A673 (cell line): ENCODE measurements around the gene CLTRN. TPM values are rescaled to one million over a fixed set of nuclear protein-coding genes. Genes with fewer than 3 reads are reported as not detected.

Experiments
- BruUV-seq: library from RNA; stranded (reverse); fragments of 400-500 nt; replicated peaks from 2 replicates; lab custom pipeline; 2021; lab: Mats Ljungman, UMichigan
- CTCF ChIA-PET: fragments of 300-600 bp; sonication (Branson Sonifier 250); formaldehyde crosslinking; loops from one replicate; lab custom pipeline; 2022; ENCODE audit warnings: antibody characterized with exemption; lab: Charles Lee
- POLR2A ChIA-PET: fragments of 300-600 bp; sonication (Branson Sonifier 250); formaldehyde crosslinking; loops from one replicate; lab custom pipeline; 2022; ENCODE audit warnings: antibody characterized with exemption; ENCODE audit not compliant: low non-redundant PET; lab: Charles Lee
- DNase-seq: peaks from one replicate; pipeline ENCODE4 v3.0.0-alpha.2; 2015; ENCODE audit warnings: low spot score
- H3K27ac ChIP-seq: fragments of 200-600 bp; sonication (generic); 2 replicates; pipeline ENCODE4 v1.5.1; 2016; ENCODE audit warnings: mixed run types, low read depth, mild to moderate bottlenecking, mixed read lengths, antibody characterized with exemption, low read length; ENCODE audit not compliant: poor library complexity, severe bottlenecking
- H3K27me3 ChIP-seq: fragments of 200-600 bp; sonication (generic); replicated peaks from 2 replicates; pipeline ENCODE4 v1.6.1; 2017; ENCODE audit warnings: mixed run types, low read depth, mild to moderate bottlenecking, mixed read lengths, antibody characterized with exemption, low read length; ENCODE audit not compliant: insufficient read depth, poor library complexity
- H3K36me3 ChIP-seq: fragments of 200-600 bp; sonication (generic); 2 replicates; pipeline ENCODE4 v1.6.1; 2016; ENCODE audit warnings: mixed run types, mild to moderate bottlenecking, mixed read lengths, antibody characterized with exemption, low read length; ENCODE audit not compliant: insufficient read depth, poor library complexity, severe bottlenecking
- H3K4me1 ChIP-seq: fragments of 200-600 bp; sonication (generic); 2 replicates; pipeline ENCODE4 v1.6.1; 2017; ENCODE audit warnings: mixed run types, mild to moderate bottlenecking, mixed read lengths, antibody characterized with exemption, low read length; ENCODE audit not compliant: insufficient read depth, poor library complexity, severe bottlenecking
- H3K4me3 ChIP-seq: fragments of 200-600 bp; sonication (generic); 2 replicates; pipeline ENCODE4 v1.5.1; 2016; ENCODE audit warnings: low read depth, mixed run types, mild to moderate bottlenecking, mixed read lengths, low read length; ENCODE audit not compliant: poor library complexity, severe bottlenecking
- H3K9me3 ChIP-seq: fragments of 200-600 bp; sonication (generic); 2 replicates; pipeline ENCODE4 v1.6.1; 2016; ENCODE audit warnings: mixed run types, low read depth, mild to moderate bottlenecking, mixed read lengths, antibody characterized with exemption, low read length; ENCODE audit not compliant: poor library complexity, severe bottlenecking
- EZH2 ChIP-seq: fragments of 200-600 bp; sonication (generic); IDR thresholded peaks from 2 replicates; pipeline ENCODE4 v1.6.1; 2017; ENCODE audit warnings: borderline replicate concordance, low read depth, mild to moderate bottlenecking, mixed read lengths, antibody characterized with exemption, low read length; ENCODE audit not compliant: poor library complexity, severe bottlenecking
- intact Hi-C: fragments of 100-400 bp; cut with micrococcal nuclease; formaldehyde crosslinking; loops from one replicate; pipeline ENCODE4 v1.10.0; 2022; ENCODE audit not compliant: unreplicated experiment
- total RNA-seq: library from RNA; stranded (reverse); gene quantifications from 2 replicates; pipeline ENCODE4 v1.2.3, GENCODE V29; 2021
- TF ChIP-seq, protein P1 (sequence below): fragments of 300-800, 200-600 bp; sonication (generic); conservative IDR thresholded peaks from 2 replicates; pipeline ENCODE4 v1.5.1; 2017; ENCODE audit warnings: low read depth, mild to moderate bottlenecking, antibody characterized with exemption, low read length, moderate library complexity, mixed read lengths

Gene CLTRN
- total RNA-seq, 1 experiment from 2014 or later: not detected

DNA sequence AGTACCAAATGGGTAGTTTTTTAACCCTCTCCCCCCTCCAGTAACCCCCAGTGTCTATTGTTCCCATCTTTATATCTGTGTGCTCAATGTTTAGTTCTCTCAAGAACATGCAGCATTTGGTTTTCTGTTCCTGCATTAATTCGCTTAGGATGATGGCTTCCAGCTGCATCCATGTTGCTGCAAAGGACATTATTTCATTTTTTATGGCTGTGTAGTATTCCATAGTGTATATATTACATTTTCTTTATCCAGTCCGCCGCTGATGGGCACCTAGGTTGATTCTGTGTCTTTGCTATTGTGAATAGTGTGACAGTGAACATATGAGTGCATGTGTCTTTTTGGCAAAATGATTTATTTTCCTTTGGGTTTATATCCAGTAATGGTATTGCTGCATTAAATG is 31.9 kb upstream of the CLTRN start:
- CTCF ChIA-PET: no interaction called here
- TF ChIP-seq EZH2: no peak
- TF ChIP-seq, protein P1, sequence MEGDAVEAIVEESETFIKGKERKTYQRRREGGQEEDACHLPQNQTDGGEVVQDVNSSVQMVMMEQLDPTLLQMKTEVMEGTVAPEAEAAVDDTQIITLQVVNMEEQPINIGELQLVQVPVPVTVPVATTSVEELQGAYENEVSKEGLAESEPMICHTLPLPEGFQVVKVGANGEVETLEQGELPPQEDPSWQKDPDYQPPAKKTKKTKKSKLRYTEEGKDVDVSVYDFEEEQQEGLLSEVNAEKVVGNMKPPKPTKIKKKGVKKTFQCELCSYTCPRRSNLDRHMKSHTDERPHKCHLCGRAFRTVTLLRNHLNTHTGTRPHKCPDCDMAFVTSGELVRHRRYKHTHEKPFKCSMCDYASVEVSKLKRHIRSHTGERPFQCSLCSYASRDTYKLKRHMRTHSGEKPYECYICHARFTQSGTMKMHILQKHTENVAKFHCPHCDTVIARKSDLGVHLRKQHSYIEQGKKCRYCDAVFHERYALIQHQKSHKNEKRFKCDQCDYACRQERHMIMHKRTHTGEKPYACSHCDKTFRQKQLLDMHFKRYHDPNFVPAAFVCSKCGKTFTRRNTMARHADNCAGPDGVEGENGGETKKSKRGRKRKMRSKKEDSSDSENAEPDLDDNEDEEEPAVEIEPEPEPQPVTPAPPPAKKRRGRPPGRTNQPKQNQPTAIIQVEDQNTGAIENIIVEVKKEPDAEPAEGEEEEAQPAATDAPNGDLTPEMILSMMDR: no peak
- intact Hi-C loops: no loop called here

DNA sequence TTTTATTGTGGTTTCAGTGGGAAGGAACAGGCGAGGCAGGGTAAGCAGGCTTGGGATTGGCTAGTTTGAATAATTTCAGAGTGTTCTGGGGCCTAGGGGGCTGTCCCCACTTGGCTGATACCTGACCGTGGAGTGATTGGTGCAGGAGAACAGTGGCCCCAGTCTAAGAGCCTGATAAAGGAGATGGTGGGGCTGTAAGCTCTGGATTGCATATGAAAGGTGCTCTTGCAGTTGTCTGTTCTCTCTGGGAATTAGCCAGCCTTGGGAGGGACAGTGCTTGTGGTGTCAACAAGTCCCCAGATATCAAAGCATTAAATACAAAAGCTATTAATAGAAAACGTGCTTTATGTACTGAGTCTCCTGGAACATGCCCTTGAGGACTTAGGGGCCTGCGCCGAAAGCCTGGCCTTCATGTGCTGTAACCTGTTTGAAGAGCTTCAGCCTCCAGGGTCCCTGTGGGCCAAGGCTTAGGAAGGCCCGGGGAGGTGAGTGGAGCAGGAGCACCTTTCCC is 30.4 kb upstream of the CLTRN start:
- TF ChIP-seq, protein P1: no peak
- no peak for TF ChIP-seq EZH2
- Histone ChIP-seq H3K27me3 (no peaks in the 10 kb centered on the region), H3K4me1 (no peaks in the 10 kb centered on the region), H3K4me3 (no peak overlapping the region), H3K9me3 (no peaks in the 10 kb centered on the region), H3K36me3 (peaks cover 24% of the 10 kb centered on the region), H3K27ac (no peak overlapping the region)
- no peak for DNase-seq
- POLR2A ChIA-PET: no interaction called here
- no TSS peak for BruUV-seq
- intact Hi-C loops: no loop called here
- CTCF ChIA-PET: no interaction called here

More for the DNA sequence above, 31.9 kb upstream of the CLTRN start:
- no TSS peak for BruUV-seq
- Histone ChIP-seq H3K36me3 (peaks cover 14% of the 10 kb centered on the region), H3K27me3 (no peaks in the 10 kb centered on the region), H3K4me1 (no peaks in the 10 kb centered on the region), H3K9me3 (no peaks in the 10 kb centered on the region), H3K4me3 (no peak overlapping the region), H3K27ac (no peak overlapping the region)
- DNase-seq: no peak
- POLR2A ChIA-PET: no interaction called here

DNA sequence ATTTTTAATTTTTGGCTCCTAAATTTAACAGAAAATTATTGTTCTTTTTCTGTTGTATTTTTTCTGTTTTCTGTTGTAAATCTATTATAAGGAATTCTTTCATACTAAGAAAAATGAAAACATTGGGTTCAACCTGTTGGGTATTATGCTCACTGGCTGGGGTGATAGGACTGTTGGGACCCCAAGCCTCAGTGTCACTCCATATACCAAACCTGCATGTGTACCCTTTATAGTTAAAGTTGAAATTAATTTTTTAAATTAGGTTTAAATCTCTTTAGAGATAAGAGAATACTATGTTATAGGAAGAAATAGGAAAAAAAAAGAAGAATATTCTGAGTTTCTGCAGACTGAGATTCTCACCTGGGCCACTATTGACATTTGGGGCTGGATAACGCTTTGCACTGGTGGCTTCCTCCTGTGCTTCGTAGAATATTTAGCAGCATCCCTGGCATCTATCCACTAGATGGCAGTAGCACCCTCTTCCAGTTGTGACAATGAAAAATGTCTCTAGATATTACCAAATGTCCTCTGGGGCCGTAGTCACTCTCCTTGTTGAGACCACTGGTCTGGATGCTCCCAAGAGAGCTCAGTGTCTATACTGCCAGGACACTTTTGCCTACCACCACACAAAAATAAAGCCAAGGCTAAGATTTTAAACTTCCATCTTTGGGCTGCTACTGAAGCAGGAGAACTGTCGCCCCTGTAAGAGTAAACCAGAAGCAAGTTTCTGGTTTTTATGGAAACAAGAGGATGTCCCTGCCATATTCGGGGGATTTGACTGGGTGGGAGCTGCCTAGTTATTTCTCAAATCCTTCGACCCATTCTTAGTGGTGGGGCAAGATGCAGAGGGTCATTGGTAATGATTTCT is 22.4 kb upstream of the CLTRN start:
- no peak overlapping the region for H3K27ac ChIP-seq

More for the DNA sequence above, 22.4 kb upstream of the CLTRN start:
- TF ChIP-seq EZH2: no peak
- TF ChIP-seq, protein P1: peak; percentile 86
- no peak overlapping the region for H3K4me3 ChIP-seq
- no peaks in the 10 kb centered on the region for H3K27me3 ChIP-seq
- POLR2A ChIA-PET: no interaction called here
- peak; percentile 77 for DNase-seq
- no TSS peak for BruUV-seq
- peaks cover 29% of the 10 kb centered on the region for H3K36me3 ChIP-seq
- CTCF ChIA-PET: no interaction called here
- no peaks in the 10 kb centered on the region for H3K4me1 ChIP-seq
- H3K9me3 ChIP-seq: no peaks in the 10 kb centered on the region
- intact Hi-C loops: no loop called here
